Measurements from ENCODE around the gene FIS1. TPM values are rescaled to one million over a fixed set of nuclear protein-coding genes. Genes with fewer than 3 reads are reported as not detected.
"Not testable (repeated sequence)": the region's sequence is repeated elsewhere in the genome, so short reads cannot be mapped to it uniquely, and the experiment has no call there.

FIS1 gene
- total RNA-seq, 1 donor from 2014 or later: 266 TPM

DNA sequence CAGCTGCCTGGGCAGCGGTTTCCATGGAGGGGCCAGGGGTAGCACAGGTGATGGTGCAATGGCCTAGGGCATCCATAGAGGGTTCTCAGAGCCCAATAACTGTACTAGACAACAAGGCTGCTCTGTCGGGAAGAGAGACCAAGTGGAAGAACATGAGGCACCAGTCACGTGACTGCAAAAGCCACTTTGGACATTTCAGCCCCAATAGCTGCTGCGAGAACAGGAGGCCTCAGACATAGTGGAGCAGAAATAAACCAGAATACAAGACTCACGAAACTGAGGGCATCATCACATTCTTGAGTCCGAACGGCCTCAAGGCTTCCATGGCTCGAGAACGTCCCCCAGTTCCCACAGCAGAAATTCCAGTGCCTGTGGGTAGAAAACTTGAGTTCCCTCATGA, 32.3 kb upstream of the FIS1 start:
- Histone ChIP-seq H3K4me1 (no peaks in the 10 kb centered on the region), H3K4me3 (no peak overlapping the region), H3K9me3 (no peaks in the 10 kb centered on the region), H3K36me3 (no peaks in the 10 kb centered on the region), H3K27ac (no peak overlapping the region), H3K27me3 (no peaks in the 10 kb centered on the region)
- intact Hi-C loops (cut with DNase I): no loop called here
- TF ChIP-seq CTCF (IDR thresholded peaks at IDR 0.05): no peak
- DNase-seq (ENCODE audit: low spot score in 2 of 2): no peak

GRCh38 chr7:101273206-101273605, 28.3 kb upstream of the FIS1 start:
- Histone ChIP-seq H3K27me3 (no peaks in the 10 kb centered on the region), H3K4me1 (no peaks in the 10 kb centered on the region), H3K9me3 (no peaks in the 10 kb centered on the region), H3K27ac (no peak overlapping the region), H3K36me3 (no peaks in the 10 kb centered on the region), H3K4me3 (no peak overlapping the region)
- TF ChIP-seq CTCF (IDR thresholded peaks at IDR 0.05): no peak
- intact Hi-C loops (cut with DNase I): no loop called here
- no peak for DNase-seq (ENCODE audit: low spot score in 2 of 2)

DNA sequence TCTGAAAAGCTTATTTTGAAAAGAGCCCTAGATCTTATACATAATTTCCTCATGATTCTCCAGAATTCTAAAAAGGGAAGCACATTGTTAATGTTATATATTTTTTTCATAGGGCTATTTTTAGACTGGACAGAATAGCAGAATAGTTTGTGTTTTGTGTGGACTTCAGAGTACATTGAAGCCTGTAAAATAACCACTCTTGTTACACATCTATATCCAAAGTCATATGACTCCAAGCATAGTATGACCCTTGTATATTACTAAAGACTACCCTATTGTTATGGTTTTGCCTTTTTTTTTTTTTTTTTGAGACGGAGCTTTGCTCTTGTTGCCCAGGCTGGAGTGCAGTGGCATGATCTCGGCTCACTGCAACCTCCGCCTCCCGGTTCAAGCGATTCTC, 26.1 kb upstream of the FIS1 start:
- DNase-seq (ENCODE audit: low spot score in 2 of 2): no peak
- Histone ChIP-seq H3K27me3 (no peaks in the 10 kb centered on the region), H3K36me3 (no peaks in the 10 kb centered on the region), H3K27ac (no peak overlapping the region), H3K4me1 (no peaks in the 10 kb centered on the region), H3K9me3 (no peaks in the 10 kb centered on the region), H3K4me3 (no peak overlapping the region)
- intact Hi-C loops (cut with DNase I): no loop called here
- no peak for TF ChIP-seq CTCF (IDR thresholded peaks at IDR 0.05)

GRCh38 chr7:101269664-101270063, 24.8 kb upstream of the FIS1 start:
- intact Hi-C loops (cut with DNase I): no loop called here
- Histone ChIP-seq H3K4me1 (no peaks in the 10 kb centered on the region), H3K4me3 (no peak overlapping the region), H3K27me3 (no peaks in the 10 kb centered on the region), H3K27ac (no peak overlapping the region), H3K36me3 (no peaks in the 10 kb centered on the region), H3K9me3 (no peaks in the 10 kb centered on the region)
- DNase-seq (ENCODE audit: low spot score in 2 of 2): no peak
- TF ChIP-seq CTCF (IDR thresholded peaks at IDR 0.05): no peak

DNA sequence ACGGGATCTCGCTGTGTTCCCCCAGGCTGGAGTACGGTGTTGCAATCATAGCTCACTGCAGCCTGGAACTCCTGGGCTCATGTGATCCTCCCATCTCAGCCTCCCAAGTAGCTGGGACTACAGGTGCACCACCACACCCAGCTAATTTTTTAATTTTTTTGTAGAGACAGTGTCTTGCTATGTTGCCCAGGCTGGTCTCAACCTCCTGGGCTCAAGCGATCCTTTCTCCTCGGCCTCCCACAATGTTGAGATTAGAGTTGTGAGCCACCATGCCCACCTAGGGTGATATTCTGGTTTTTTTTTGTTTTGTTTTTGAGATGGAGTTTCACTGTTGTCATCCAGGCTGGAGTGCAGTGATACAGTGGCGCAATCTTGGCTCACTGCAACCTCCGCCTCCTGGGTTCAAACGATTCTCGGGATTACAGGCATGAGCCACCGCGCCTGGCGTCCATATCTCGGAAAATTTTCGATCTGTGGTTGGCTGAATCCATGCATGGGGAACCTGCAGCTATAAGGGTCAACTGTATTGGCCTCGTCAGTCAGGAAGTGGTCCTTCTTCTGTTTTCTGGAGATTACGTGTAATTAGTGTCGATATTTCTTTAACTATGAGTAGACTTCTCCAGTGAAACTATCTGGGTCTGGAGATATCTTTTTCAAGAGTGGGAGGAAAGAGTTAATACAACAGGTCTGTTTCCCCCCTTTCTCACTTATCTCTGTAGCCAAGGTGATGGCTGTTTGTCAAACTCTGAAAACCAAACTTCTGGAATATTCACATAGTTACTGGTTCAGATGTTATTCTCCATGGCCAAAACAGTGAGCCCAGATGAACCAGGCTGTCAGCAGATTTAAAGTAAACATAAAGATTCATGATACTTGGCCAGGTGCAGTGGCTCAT, 21.0 kb upstream of the FIS1 start:
- intact Hi-C loops (cut with DNase I): no loop called here
- H3K27me3 ChIP-seq: no peaks in the 10 kb centered on the region
- no peak for TF ChIP-seq CTCF (IDR thresholded peaks at IDR 0.05)

GRCh38 chr7:101264102-101264706, 19.3 kb upstream of the FIS1 start:
- intact Hi-C loops (cut with DNase I); H3K27me3 ChIP-seq; H3K9me3 ChIP-seq; H3K36me3 ChIP-seq; H3K4me3 ChIP-seq; DNase-seq (ENCODE audit: low spot score in 2 of 2); H3K4me1 ChIP-seq; H3K27ac ChIP-seq: not testable (repeated sequence)

More for the DNA sequence above, 21.0 kb upstream of the FIS1 start:
- Histone ChIP-seq H3K27ac (no peak overlapping the region), H3K36me3 (no peaks in the 10 kb centered on the region), H3K9me3 (no peaks in the 10 kb centered on the region), H3K4me1 (no peaks in the 10 kb centered on the region), H3K4me3 (no peak overlapping the region)
- no peak for DNase-seq (ENCODE audit: low spot score in 2 of 2)

All from ascending aorta (tissue), 2 donors.